GM20000 (cell line): Measurements from ENCODE around the gene IPPK.

Experiments used
- DNase-seq: peaks from one replicate; pipeline ENCODE4 v3.0.0; 2012; ENCODE audit warnings: low spot score
- CTCF ChIP-seq: IDR thresholded peaks from 2 replicates; pipeline ENCODE4 v1.5.1; 2012; ENCODE audit warnings: mild to moderate bottlenecking, control low read depth; ENCODE audit errors: extremely low read depth, missing control alignments

Gene IPPK

DNA sequence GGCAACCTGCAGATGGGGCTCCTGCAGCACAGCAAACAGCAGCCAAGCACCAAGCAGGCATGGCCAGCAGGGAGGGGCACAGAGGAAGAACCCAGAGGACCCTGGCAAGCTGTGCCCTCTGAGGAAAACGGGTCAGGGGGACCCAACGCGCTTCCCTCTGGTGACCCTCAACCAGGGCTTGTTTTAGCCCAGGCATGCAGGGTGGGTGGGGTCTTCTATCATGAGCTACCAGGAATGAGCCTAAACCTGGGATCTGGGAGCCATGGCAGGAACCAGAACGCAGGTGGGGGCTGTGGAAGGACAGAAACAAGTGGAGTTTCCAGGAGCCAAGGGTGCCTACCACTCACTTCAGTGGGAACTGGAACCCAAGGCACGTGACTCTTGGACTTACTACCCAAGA lies 20.9 kb downstream of the IPPK start:
- no peak for DNase-seq
- TF ChIP-seq CTCF = no peak

DNA sequence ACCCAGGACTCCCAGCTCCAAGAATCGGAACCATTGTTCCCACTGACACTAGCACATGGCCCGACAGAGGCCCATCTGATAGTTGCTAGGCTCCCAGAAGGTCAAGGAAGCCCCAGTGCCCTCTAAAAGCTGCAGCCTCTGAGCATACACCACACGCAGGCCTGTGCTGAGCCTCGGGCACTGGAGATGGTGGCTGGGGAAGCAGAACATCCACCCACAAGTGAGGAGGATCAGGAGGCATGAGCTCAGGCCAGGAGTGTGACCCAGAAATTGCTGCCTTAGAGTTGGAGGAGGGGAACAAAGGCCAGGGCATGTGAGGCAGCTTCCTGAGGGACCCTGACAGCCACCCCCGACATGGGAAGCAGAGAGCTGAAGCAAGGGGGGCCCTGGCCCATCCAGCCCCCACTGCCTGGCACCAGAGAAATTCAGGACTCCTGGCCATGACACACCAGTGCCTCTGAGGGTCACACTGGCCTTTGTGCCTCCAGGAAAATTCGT lies 21.4 kb downstream of the IPPK start:
- DNase-seq = no peak
- TF ChIP-seq CTCF = no peak

GRCh38 chr9:92647671-92648473 lies 22.1 kb downstream of the IPPK start:
- no peak for DNase-seq
- no peak for TF ChIP-seq CTCF

GRCh38 chr9:92645041-92645440 lies 24.9 kb downstream of the IPPK start:
- no peak for TF ChIP-seq CTCF
- DNase-seq = no peak

- no peak for TF ChIP-seq CTCF
- no peak for DNase-seq
Measured at GRCh38 chr9:92644278-92644677, 25.7 kb downstream of the IPPK start.

DNA sequence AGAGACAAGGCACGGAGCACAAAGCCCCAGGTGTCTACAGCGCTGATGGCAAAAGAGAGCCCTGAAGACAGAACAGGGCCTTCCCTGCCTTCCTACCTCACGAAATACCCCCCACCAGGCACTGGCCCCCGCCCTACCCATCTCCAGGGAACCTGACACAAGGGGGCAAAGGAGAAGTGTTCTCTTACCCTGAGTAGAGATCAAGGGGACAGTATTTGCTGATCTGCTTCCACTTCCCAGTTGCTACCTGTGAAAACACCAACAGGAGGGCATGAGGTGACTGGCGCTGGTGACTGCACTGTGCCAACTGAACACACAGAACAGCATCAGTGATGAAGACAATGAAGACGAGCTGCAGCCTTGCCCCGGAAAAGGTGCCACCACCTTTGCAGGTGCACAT lies 27.4 kb downstream of the IPPK start:
- TF ChIP-seq CTCF = no peak
- DNase-seq = no peak

GRCh38 chr9:92642041-92642451 lies 27.9 kb downstream of the IPPK start:
- no peak for TF ChIP-seq CTCF
- no peak for DNase-seq
